Suppressor macrophage treated with lipopolysaccharide for 4 hours (primary cell): ENCODE results near the gene ZBTB2.
"Not testable (repeated sequence)": the region's sequence is repeated elsewhere in the genome, so short reads cannot be mapped to it uniquely, and the experiment has no call there.

Experiments used
- DNase-seq: peaks from one replicate; pipeline ENCODE4 v3.0.0-alpha.2; 2020

Gene ZBTB2

DNA sequence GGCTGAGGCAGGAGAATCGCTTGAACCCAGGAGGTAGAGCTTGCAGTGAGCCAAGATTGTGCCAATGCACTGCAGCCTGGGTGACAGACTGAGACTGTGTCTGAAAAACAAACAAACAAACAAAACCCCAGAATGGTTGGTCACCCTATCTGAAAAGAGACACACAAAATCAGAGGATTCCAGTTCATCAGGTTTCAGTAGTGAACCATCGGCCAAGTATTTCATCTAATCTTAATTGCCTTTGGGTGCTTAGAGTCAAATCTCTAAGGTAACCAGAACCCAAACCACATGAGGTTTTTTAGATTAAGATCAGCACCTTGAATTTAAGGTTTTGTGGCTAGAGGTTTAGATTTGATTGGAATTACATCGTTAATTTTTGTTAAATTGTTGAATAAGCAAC, 8.3 kb upstream of the ZBTB2 start:
- no peak for DNase-seq

DNA sequence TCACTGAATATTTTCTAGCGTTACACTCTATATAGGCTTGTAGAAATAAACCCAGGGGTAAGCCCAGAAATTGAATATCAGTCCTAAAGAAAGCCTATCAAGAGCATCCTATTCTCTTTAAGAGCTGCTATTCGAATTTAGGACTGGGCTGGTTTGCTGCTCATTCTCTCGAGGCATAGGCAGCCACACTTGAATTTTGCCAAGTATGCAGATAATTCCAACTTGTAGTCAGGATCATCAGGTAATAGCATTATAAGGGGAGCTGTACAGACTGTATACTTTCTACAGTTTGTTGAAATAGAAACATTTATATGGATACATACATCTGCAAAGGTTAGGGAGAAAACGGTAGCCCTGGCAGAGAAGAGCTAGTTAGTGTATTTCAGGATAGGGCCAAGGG, 2.1 kb upstream of the ZBTB2 start:
- DNase-seq = no peak

DNA sequence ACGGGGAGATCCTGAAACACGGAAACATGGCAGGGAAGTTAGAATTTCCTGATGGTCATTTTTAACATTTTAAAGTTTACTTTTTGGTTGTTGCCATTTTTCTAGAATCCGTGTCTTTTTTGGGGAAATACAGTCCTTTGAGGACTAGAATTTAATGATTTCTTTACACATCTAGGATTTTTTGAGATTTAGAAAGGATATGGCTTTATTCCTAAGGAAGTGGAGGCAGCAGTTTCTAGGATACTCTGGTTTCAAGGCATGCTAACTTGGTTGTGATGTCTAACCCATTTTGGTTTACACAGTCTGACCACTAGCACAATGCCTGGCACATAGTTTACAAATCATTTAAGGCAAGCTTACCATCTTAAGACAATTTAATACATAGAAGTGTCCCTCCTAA, 1.1 kb upstream of the ZBTB2 start:
- no peak for DNase-seq

DNA sequence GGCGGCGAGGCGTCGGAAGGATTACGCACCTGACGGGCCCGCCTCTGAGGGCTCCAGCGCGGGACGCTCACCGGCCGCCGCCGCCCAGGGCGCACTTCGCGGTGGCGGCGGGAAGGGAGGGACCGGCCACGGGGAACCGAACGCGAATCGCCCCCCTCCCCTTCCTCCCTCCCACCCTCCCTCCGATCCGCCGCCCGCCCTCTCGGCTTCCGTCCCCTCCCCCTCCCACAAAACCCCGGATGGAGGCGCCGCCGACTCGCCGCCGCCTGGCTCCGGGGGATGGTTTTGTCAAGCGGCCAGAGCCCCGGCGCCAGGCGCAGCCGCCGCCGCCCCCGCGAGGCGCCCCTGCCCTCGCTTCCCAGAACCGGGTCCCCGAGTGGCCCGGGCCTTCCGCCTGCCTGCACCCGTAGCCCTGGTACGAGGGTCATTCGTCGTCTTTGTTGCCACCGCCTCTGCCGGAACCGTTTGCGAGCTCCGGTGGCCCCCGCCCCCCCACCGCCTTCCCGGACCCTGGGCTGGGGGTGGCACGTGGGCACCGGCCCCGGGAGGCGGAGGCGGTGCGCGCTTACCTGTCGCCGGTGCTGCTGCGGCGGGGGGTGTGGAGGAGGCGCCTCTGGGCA, 398 bp downstream of the ZBTB2 start:
- peak; percentile 74 for DNase-seq

DNA sequence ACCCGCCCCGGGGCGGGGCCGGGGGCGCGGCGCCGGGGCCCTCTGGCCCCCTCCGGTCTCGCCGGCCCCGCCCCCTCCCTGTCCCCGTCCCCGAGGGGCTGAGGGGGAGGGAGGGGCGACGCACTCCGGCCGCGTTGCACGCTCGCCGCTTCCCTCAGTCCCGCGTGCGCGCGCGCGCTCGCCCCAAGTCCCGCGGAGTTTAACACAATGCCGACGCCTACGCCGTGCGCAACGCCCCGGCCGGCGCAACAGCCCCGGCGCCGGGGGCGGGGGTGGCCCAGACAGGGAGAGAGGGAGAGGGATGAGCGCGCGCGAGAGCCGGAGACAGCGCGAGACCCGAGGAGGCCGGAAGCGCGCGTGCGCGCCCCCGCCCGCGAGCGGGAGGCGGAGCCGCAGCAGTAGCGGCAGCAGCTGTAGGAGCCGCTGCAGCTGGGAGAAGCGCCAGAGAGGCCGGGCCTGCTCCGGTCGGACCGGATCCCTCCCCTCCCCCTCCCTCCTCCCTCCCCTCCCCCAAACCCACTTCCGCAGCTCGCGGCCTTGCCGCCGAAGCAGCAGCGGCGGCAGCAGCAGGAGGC, 996 bp downstream of the ZBTB2 start:
- DNase-seq = peak; percentile 100

DNA sequence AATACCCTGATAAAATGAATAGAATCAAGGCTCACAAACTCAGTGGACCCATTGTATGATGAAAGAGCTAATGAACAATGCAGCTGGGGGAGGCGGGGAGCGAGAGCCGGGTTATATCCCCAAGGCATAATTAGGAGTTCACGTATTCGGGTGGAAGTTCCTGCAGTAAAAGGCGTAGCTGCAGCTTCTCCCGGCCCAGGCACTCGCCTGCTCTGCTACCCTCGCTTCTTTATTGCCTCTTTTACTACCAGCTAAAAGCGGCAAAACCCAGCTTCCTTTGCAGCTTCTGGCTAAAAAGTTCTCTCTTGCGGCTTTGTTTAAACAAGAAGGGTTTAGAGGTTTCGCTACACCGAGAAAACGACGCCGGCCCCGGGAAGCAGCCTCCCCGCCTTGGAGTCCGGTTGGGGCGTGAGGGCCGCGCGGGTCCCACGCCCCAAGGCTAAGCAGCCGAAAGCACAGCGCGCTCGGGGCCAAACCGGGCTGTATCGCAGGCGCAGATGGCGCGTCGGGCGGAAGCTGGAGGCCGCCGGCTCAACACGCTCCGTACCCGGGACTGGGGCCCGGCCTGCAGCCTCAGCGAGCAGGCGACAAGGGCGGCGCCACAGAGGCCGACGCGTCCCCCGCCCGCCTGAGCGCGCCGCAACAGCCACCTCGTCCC, 1.6 kb downstream of the ZBTB2 start:
- DNase-seq = peak; percentile 58

DNA sequence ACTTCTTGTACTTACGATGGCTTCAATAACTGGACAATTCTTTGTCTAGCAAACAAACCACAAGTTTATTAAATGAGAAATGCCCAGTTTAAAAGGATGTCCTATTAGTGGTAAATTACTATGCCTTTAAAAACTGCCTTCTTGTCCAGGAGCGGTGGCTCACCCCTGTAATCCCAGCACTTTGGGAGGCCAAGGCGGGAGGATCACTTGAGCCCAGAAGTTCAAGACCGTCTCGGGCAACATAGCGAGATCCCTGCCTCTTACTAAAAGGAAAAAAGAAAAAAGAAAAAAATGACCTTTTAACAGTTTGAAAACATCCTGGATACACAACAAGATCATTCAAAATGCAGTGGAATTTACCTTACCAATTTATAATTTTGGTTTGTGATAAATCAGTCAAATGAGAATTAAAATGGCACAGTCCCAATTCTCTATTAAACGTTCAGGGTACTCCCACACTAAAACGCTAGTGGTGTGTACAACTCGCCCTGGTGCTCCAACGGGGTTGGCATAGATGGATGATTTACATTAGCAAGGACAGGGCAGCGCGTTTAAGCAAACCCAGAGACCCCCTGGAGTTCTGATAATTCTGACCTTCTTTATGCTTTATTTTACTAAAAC, 2.3 kb downstream of the ZBTB2 start:
- DNase-seq = no peak

DNA sequence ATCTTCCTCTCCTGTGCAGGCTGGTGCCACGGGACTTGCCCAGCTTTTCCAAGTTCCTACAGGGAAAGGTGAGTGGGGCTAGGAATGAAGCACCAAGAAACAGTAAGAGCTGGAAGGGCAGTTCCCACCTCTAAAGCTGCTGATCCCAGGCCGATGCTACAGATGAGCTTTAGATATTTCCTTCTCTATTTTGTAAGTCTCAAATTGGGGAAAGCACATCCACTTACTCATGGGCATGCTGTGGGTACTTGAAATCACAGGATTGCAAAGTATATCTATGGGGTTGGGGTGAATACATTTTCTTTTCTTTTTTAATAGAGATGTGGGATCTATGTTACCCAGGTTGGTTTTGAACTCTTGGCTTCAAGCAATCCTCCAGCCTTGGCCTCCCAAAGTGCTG, 3.1 kb downstream of the ZBTB2 start:
- peak; percentile 61 for DNase-seq

DNA sequence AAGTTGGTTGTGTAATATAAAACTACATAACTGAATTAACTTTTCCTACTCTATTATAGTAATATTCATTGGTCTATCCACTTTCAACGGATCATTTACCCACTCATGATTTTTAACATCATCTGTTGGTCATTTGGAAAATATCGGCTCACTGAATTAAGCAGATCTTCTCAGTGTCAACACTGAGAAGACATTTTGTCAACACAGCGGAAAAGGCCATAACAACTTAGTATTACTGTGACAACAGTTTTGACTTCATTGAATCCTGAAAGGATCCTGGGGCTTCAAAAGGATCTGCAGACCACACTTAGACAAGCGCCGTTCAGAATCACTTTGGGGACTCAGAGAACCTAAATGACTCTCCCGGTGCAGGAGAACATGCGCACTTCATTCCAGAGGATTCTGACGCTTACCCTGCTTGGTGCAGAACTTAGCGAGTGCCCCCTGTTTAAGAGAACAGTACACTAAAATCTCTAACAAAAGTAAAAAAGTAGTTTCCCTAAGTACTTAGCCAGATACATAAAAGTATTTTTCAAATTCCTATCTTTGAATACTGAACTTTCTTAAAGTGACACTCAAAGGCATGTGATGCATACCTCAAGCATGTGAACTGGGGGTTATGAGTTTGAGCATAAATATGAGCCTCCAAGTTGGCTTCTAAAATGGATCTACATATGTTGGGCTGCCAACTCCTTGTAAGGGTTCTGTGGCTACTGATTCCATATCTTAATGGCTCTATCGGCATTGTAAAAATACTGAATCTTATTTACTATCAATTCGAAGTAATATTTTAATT, 4.0 kb downstream of the ZBTB2 start:
- DNase-seq = no peak

DNA sequence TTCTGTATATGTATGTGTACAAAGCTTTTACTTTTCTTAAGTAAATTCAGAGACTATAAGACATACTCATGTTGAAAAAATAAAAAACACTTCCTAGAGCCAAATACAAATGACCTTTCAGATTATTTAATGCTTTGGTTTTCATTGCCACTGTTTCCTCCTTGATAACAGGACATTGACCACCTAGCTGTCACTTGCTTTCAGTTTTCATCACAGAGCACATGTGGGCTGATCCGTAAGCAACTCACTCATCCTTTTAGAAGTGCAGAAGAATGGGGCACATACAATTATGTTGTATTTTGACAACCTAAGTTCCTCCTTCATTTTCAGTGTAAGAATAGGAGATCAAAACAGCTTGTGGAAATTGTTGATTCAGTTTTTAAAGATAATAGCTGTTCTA, 6.2 kb downstream of the ZBTB2 start:
- peak; percentile 12 for DNase-seq

DNA sequence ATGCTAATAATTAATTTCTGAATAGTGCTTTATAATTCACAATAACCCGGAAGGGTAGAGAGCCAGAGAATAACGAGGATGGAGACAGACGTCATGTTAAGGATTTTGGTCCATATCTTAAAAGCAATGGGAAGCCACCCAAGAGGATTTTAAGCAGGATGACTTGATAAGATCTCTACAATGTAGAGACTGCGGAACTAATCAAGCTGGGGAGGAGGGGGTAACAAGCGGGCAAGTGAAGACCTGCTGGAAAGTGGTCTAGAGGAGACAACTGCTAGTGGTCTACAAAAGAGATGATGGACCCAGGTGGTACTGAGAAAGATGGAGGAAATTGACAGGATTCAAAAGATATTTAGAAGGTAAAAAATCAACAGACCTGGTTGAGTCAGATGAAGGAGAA, 7.2 kb downstream of the ZBTB2 start:
- DNase-seq = no peak

DNA sequence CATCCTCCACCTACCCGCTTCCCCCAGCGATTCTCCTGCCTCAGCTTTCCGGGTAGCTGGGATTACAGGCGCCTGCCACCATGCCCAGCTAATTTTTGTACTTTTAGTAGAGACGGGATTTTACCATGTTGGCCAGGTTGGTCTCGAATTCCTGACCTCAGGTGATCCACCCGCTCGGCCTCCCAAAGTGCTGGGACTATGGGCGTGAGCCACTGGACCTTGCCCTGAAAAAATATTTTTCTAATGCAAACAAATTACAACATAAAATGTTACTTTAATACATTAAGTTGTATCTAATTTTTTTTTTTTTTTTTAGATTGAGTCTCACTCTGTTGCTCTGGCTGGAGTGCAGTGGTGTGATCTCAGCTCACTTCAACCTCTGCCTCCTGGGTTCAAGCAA, 8.7 kb downstream of the ZBTB2 start:
- DNase-seq = not testable (repeated sequence)

DNA sequence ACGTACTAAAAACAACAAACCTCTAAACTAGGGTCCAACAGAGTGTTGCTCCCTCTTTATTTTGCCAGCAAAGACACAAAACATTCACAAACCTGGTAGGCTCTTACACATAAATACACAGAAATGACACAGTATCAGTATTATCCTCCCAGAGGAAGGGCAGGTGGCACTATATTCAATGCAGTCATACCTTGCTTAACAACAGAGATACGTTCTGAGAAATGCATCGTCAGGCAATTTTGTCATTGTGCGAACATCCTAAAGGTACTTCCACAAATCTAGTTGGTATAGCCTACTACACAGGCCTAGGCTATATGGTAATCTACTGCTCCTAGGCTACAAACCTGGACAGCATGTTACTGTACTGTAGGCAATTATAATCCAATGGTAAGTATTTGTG, 9.6 kb downstream of the ZBTB2 start:
- DNase-seq = no peak

DNA sequence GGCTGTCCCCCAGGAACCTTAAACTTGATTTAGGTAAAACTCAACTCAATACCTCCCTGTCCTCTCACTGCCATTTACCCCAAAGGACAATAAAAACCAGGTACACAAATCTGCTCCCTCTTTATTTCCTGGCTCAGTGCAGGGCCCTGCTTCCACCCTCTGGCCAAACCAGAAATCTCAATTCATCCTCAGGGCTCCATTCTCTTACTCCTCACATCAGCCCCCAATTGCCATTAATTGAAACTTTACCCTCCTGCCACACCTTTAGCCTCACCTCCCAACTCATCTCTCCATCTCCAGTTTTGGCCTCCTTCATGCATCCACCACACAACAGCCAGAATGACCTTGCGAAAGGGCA, 10.5 kb downstream of the ZBTB2 start:
- DNase-seq = no peak

DNA sequence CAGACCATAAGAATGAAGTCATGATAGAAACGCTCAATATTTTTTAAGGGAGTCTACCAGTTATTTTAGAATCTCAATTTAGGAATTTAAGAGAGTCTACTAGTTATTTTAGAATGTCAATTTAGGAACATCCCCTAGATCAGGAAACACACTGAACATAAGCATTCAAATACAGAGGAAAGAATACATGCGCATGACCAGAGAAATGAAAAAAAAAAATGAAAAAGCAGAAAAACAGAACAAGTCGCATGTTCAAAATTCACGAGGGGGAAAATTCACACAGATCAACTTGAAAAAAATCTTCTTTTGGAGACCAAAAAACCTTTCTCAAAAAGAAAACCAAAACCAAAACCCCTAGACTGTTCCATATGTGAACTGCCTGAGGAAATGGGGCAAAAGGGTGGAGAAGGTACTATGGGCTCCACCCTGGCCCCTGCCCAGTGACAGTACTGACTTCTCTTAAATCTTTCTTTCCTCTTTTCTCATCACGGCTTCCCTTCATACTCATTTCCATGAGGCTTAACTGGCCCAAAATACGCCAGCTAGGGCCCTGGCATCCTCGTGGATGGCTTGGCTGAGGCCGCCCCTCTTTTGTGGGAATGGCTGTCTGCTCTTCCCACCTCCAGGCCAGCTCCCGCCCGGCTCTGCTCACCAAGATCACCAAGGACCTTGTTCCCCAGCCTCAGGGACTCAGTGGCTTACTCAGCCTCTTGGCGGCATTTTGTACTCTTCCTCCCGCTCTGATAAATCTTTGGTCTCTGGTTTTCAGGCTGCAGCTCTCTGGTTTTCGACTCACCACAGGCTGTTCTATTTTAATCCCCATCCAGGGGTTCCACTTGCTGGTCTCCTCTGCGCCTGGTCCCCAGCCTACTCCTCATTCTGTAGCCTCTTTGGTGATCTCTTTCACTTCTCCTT, 11.2 kb downstream of the ZBTB2 start:
- peak; percentile 76 for DNase-seq

DNA sequence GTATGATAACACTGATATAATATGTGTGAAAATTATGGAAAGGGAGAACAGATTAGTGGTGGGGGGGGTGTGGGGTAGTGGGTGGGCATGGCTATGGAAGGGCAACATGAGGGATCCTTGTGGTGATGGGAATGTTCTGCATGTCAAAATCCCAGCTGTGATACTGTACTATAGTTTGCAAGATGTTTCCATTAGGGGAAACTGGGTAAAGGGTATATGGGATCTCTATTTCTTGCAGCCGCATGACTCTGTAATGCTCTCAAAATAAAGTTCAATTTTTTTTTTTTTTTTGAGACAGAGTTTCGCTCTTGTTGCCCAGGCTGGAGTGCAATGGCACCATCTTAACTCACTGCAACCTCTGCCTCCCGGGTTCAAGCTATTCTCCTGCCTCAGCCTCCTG, 14.3 kb downstream of the ZBTB2 start:
- DNase-seq = no peak

DNA sequence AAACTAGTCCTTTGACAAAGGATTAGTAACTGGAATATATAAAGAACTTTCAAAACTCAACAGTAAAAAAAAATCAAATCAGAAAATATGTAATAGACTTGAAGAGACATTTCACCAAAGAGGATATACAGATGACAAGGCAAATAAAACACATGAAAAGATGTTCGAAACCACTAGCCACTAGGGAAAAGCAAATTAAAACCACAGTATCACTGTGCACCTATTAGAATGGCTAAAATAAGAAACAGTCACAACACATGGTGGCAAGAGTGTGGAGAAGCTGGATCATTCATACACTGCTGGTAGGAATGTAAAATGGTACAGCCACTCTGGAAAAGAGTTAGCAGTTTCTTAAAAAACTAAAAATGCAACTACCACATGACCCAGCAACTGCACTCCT, 14.9 kb downstream of the ZBTB2 start:
- no peak for DNase-seq

DNA sequence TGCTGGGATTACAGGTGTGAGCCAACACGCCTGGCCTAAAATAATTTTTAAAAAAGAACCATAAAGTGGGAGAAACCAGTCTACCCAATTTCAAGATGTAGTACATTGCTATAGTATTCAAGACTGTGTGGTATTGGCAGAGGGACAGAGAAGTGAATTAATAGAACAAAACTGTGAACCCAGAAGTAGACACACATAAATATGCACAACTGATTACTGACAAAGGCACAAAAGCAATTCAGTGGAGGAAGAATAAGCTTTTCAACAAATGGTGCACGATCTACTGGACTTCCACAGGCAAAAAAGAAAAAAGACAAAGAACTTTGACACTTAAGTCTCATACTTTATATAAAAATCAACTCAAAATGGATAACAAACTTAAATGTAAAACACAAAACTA, 15.5 kb downstream of the ZBTB2 start:
- DNase-seq = no peak

DNA sequence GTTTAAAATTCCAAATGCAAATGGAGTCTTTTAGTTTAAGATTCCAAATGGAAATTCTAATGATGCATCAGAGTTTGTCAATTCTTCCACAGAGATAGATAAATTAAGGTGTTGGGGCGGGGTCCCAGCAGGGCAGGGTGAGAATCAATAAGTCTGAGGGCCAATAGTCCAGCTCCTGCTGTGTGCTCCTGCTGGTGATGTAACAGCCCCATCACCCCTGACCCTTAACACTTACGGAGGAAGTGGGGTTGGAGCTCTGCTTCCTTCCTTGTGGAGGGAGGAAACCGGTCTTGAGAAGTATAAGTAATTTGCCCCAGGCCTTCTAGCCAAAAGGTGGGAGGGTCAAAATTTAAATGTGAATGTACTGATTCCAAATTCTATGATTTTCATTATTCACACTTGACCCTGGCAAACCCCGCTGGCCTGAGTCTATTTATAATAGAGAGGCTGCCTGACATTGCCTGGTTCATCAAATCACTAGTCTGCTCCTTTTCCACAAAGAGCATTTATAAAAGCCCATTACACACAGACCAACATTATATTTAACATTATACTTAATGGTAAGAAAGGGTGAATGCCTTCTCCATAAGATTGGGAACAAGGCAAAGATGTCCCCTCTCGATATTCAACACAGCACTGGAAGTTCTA, 17.2 kb downstream of the ZBTB2 start:
- DNase-seq = peak; percentile 35

DNA sequence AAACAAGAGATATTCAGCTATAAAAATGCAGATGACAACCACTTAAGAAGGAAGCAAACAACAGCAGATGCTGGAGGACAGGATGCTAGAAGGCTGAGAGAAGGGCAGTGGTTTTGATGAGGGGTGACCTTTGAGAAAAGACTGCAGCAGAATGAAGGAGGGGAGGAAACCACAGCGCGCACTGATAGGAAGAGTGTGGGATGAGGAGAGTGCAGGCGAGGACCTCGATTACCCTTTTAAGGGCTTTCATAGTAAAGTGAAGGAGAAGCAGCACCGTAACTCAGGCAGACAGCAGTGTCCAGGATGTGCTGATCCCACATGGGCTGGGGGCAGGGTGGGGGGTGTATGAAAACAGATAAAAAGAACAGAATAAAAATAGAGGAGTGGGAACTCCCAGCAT, 19.2 kb downstream of the ZBTB2 start:
- DNase-seq = no peak

DNA sequence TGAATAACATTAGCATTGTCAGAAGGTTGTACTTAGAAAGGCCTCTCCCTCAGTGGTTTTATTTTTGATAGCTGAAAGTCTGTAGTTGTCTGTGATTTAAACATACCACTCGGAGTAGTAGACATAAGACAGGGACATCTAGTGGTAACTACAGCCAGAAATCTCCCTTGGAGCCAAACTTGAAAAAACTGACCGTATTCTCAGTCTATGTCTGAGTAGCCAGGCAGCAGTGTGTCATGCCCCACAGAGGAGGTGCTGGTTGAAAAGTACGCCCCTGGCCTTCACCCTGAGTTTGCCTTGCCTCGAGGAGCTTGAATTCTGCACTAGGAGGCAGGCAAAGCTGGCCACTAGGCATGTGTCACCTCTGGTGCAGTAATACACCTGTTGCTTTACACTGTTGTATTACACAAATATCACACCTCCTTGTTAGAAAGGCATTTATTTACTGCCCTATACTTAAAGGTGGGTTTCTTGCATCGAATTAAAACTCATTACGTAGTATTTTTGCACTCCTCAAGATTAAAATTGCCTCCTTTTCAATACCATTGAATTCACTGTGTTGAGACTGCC, 20.8 kb downstream of the ZBTB2 start:
- no peak for DNase-seq

DNA sequence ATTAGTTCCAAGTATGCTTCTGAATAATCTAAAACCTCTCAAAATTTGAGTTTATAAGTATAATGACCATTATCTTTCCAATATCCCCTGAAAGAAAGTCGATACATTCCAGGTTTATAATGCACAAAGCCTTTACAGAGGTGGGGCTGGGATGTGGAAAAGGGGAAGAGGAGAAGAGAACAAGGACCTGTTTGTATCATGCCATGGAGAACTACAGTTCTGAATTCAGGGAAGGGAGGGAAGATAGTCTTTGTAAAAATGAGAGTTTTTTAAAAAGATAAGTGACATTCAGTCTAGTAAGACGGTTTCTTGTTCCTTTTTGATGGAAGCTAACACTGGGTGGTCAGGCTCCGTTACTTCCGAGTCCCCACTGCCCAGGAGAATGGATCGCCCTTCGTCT, 26.1 kb downstream of the ZBTB2 start:
- no peak for DNase-seq
